HL-60/S4 treated with retinoic acid at 250 ng/mL for 4 days and 3 days (cell line): ENCODE results near the gene PRL.

Experiments
- in situ Hi-C: fragments of 300-500 bp; cut with MboI; formaldehyde crosslinking; loops from 2 replicates; pipeline ENCODE4 v1.7.0; 2022; ENCODE audit warnings: low sequenced_read_pairs

The PRL gene

GRCh38 chr6:22296936-22297335 is at the start of gene PRL:
Gene PRL (minus strand): TSS chr6:22297036. CDS start chr6:22296982, 54 bp downstream.
- in situ Hi-C loops: no loop called here

GRCh38 chr6:22343864-22344263 is 47.0 kb upstream of the PRL start:
- in situ Hi-C loops: no loop called here

- in situ Hi-C loops: no loop called here
These were observed 37.9 kb upstream of the PRL start for GRCh38 chr6:22334778-22335177.

GRCh38 chr6:22333802-22334201 is 37.0 kb upstream of the PRL start:
- in situ Hi-C loops: no loop called here

- in situ Hi-C loops: no loop called here
These were observed 35.9 kb upstream of the PRL start for GRCh38 chr6:22332711-22333110.

- in situ Hi-C loops: no loop called here
These were observed 35.4 kb upstream of the PRL start for GRCh38 chr6:22332216-22332615.

GRCh38 chr6:22330941-22331340 is 34.1 kb upstream of the PRL start:
- in situ Hi-C loops: no loop called here

- in situ Hi-C loops: no loop called here
These were observed 31.6 kb upstream of the PRL start for GRCh38 chr6:22328474-22328873.

GRCh38 chr6:22327881-22328280 is 31.0 kb upstream of the PRL start:
- in situ Hi-C loops: no loop called here

- in situ Hi-C loops: no loop called here
These were observed 29.7 kb upstream of the PRL start for GRCh38 chr6:22326500-22326899.

- in situ Hi-C loops: no loop called here
These were observed 28.6 kb upstream of the PRL start for GRCh38 chr6:22325481-22325880.

GRCh38 chr6:22323848-22324247 is 27.0 kb upstream of the PRL start:
- in situ Hi-C loops: no loop called here

GRCh38 chr6:22322103-22323030 is 25.5 kb upstream of the PRL start:
- in situ Hi-C loops: no loop called here

GRCh38 chr6:22320750-22321149 is 23.9 kb upstream of the PRL start:
- in situ Hi-C loops: no loop called here

GRCh38 chr6:22318404-22318803 is 21.6 kb upstream of the PRL start:
- in situ Hi-C loops: no loop called here

GRCh38 chr6:22313796-22314195 is 17.0 kb upstream of the PRL start:
- in situ Hi-C loops: no loop called here

GRCh38 chr6:22308939-22309338 is 12.1 kb upstream of the PRL start:
- in situ Hi-C loops: no loop called here

- in situ Hi-C loops: no loop called here
These were observed 10.1 kb upstream of the PRL start for GRCh38 chr6:22306741-22307466.

- in situ Hi-C loops: no loop called here
These were observed 6.0 kb upstream of the PRL start for GRCh38 chr6:22302838-22303237.

- in situ Hi-C loops: no loop called here
These were observed 3.6 kb upstream of the PRL start for GRCh38 chr6:22300273-22300998.

GRCh38 chr6:22298475-22298890 is 1.6 kb upstream of the PRL start:
- in situ Hi-C loops: no loop called here
